IPS-18c (cell line): ENCODE measurements around the gene ACTL6B.

ENCODE experiments used
- H3K4me3 ChIP-seq: 2 replicates; pipeline ENCODE4 v1.7.0; 2013; ENCODE audit warnings: low read depth, mild to moderate bottlenecking, low read length, moderate library complexity; ENCODE audit not compliant: insufficient read depth
- H3K9me3 ChIP-seq: one replicate; pipeline ENCODE4 v1.6.1; 2013; ENCODE audit warnings: mild to moderate bottlenecking, low read length, moderate library complexity; ENCODE audit not compliant: control insufficient read depth, insufficient read depth

The ACTL6B gene

GRCh38 chr7:100613412-100614175 is 42.7 kb downstream of the ACTL6B start:
- Histone ChIP-seq H3K9me3 (no peaks in the 10 kb centered on the region), H3K4me3 (no peak overlapping the region; the same call in 1 of the 2 replicates)

- Histone ChIP-seq H3K9me3 (no peaks in the 10 kb centered on the region), H3K4me3 (peak overlapping the region; percentile 93)
These were observed 43.4 kb downstream of the ACTL6B start for GRCh38 chr7:100612730-100613390.

- H3K4me3 ChIP-seq, result peak within 1 kb of the TSS; percentile 93
These were observed 44.1 kb downstream of the ACTL6B start, which contains the start of gene MOSPD3 for GRCh38 chr7:100611983-100612729. Gene MOSPD3, plus strand, starts transcription at chr7:100612540. Its CDS starts 252 bp downstream, at chr7:100612792.

GRCh38 chr7:100609958-100610357 is 46.3 kb downstream of the ACTL6B start:
- no peaks in the 10 kb centered on the region for H3K9me3 ChIP-seq

More at GRCh38 chr7:100611983-100612729, 44.1 kb downstream of the ACTL6B start, which contains the start of gene MOSPD3:
- H3K9me3 ChIP-seq, result no peaks in the 10 kb centered on the region

GRCh38 chr7:100607111-100607510 is 49.1 kb downstream of the ACTL6B start:
- no peak overlapping the region for H3K4me3 ChIP-seq
- H3K9me3 ChIP-seq, result no peaks in the 10 kb centered on the region

More at GRCh38 chr7:100609958-100610357, 46.3 kb downstream of the ACTL6B start:
- no peak overlapping the region for H3K4me3 ChIP-seq

GRCh38 chr7:100606313-100606712 is 49.9 kb downstream of the ACTL6B start:
- Histone ChIP-seq H3K4me3 (no peak overlapping the region), H3K9me3 (no peaks in the 10 kb centered on the region)

GRCh38 chr7:100604976-100605911 is 51.0 kb downstream of the ACTL6B start:
- H3K9me3 ChIP-seq, result no peaks in the 10 kb centered on the region
- H3K4me3 ChIP-seq, result peak overlapping the region; percentile 68

- Histone ChIP-seq H3K4me3 (peak overlapping the region; percentile 68), H3K9me3 (no peaks in the 10 kb centered on the region)
These were observed 51.9 kb downstream of the ACTL6B start for GRCh38 chr7:100604028-100604975.

- Histone ChIP-seq H3K9me3 (no peaks in the 10 kb centered on the region), H3K4me3 (peak overlapping the region; percentile 63)
These were observed 52.6 kb downstream of the ACTL6B start for GRCh38 chr7:100603726-100604027.

- H3K4me3 ChIP-seq, result peak overlapping the region; percentile 63
- no peaks in the 10 kb centered on the region for H3K9me3 ChIP-seq
These were observed 53.1 kb downstream of the ACTL6B start for GRCh38 chr7:100602889-100603725.

- Histone ChIP-seq H3K9me3 (no peaks in the 10 kb centered on the region), H3K4me3 (no peak overlapping the region; the same call in 1 of the 2 replicates)
These were observed 55.6 kb downstream of the ACTL6B start for GRCh38 chr7:100600730-100601038.

- no peaks in the 10 kb centered on the region for H3K9me3 ChIP-seq
- no peak overlapping the region; the same call in 1 of the 2 replicates for H3K4me3 ChIP-seq
These were observed 56.1 kb downstream of the ACTL6B start for GRCh38 chr7:100599911-100600729.

GRCh38 chr7:100598425-100598824 is 57.8 kb downstream of the ACTL6B start:
- no peak overlapping the region for H3K4me3 ChIP-seq
- no peaks in the 10 kb centered on the region for H3K9me3 ChIP-seq

GRCh38 chr7:100595188-100595587 is 61.1 kb downstream of the ACTL6B start:
- Histone ChIP-seq H3K9me3 (no peaks in the 10 kb centered on the region), H3K4me3 (no peak overlapping the region)
